CD4-positive, alpha-beta T cell treated with Interleukin-17A for 4 hours (primary cell): ENCODE data around the gene MBNL3.

Experiments
- DNase-seq: peaks from one replicate; pipeline ENCODE4 v3.0.0-alpha.2; 2020; ENCODE audit warnings: mixed read lengths

MBNL3 gene

DNA sequence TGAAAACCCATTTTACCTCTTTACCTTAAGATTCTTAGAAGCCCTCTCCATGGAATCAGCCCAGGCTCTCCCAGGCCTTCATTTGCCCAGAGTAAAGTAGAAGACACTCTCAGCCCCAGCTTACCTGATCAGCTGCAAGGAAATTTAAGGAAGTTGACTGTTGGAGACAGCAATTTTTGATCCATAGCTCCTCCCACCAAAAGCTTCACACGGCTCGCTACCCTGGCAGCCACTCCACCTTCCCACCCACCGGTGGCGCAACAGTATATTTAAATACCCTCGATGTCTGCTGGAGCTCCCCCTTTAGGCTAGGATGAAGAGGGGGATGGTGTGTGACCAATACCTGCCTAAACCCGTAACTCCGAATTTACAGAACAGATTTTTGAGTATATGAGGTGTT lies 75.4 kb downstream of the MBNL3 start:
- DNase-seq, result no peak

DNA sequence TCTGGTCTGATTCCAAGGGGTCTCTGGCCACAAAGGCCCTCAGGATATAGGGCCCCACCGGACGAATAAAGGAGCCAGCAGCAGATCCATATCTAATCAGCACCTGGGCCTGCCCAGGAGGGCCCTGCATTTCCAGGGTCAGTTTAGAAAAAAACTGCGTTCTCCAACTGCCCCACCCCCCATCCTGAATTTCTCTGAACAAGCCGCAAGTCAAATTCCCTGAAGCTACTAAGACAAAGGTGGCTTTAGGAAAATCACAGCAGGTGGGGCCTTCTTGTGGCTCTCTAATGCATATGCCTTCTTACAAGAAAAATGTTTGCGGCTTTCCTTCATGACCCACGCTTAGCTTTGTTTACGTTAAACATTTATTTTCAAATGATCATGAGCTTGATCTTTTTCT lies 76.6 kb downstream of the MBNL3 start:
- no peak for DNase-seq

DNA sequence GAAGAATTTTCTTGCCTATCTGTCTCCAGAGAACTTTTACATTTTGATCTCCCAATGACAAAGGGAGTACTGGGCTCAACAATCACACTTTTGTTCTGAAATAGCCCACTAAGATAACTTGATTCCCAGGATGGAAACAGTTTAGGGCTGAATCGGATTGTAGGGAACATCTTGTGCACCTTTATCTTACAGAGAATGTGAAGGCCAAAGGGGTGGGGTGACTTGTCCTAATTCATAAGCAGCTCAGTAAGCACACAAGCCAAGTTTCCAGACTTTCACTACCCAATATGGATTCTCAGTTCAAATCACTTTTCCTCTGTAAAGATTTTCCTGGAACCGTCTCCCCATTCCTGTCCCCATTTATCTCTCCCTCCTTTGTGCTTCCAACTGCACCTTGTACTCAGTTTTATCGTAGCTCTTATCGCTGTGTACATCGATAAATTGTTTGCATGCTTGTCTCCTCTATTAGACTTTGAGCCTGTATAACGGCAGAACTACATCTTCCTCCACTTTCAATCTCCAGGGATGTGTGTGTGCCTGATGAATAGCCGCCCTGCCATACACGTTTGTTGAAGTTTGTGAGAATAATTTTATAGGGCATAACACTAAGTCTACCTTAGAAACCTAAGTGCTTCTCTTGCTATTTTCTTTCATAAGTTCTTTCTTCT lies 77.4 kb downstream of the MBNL3 start:
- no peak for DNase-seq

- no peak for DNase-seq
Measured at GRCh38 chrX:132409780-132410556, 78.9 kb downstream of the MBNL3 start.

GRCh38 chrX:132407691-132408090 lies 81.1 kb downstream of the MBNL3 start:
- no peak for DNase-seq

GRCh38 chrX:132406106-132406505 lies 82.7 kb downstream of the MBNL3 start:
- DNase-seq, result no peak

DNA sequence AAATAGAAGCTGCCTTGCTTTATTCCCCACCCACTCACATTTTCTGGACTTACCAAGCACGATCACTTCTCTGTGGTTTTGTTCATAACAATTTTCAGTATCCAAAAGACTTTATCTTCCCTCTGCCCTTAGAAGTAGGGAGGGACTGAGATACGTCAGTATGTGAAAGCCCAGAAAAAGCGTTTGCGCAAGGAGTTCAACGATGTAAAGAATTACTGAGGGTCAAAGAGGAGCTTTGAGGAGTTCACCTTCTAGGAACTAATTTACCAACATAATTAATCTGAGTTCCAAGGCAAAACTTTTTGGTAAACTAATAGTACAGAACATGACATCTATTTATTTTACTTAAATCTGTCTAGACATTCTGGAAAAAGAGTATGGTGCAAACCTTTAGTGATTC lies 84.6 kb downstream of the MBNL3 start:
- no peak for DNase-seq

- DNase-seq, result no peak
Measured at GRCh38 chrX:132401935-132402334, 86.9 kb downstream of the MBNL3 start.

GRCh38 chrX:132400706-132401105 lies 88.1 kb downstream of the MBNL3 start:
- DNase-seq, result no peak

- no peak for DNase-seq
Measured at GRCh38 chrX:132395645-132396044, 93.2 kb downstream of the MBNL3 start.

DNA sequence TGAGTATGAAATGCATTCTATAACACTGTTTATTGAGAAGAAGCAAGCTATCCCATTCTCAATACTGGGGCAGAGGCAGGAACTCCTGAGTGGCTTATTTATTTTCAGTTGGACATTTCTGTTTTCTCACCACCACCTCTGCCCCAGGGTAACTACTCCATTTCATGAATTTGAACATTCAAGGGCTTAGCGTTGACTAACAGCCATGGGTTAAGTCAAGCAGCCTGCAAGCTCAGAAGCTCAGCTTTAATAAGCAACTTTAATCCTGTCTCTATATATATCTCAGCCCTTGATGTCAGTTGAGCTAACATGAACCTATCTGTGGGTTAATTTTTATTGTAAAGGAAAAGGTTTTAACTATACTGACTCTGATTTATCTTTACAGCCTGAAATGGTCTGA lies 93.8 kb downstream of the MBNL3 start:
- DNase-seq, result no peak

GRCh38 chrX:132394591-132394990 lies 94.2 kb downstream of the MBNL3 start:
- no peak for DNase-seq

DNA sequence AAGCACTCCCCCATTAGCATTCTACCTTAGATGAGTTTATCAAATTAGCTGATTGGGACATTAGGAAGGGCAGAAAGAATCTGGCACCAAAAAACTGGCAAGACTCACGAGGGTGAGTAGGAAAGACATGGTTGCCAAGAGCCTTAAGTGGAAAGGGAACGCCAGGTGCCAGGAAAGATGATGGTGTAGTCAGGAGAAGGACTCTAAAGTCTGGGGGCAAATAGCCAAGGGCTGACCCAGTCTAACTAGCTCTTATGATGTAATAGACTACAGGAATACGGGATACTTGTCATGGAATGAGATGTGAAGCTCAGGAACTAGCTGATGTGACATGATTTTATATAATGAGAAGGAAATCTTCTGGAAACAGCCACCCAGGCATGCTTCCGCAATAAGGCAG lies 94.8 kb downstream of the MBNL3 start:
- no peak for DNase-seq

- no peak for DNase-seq
Measured at GRCh38 chrX:132393485-132393884, 95.4 kb downstream of the MBNL3 start.

DNA sequence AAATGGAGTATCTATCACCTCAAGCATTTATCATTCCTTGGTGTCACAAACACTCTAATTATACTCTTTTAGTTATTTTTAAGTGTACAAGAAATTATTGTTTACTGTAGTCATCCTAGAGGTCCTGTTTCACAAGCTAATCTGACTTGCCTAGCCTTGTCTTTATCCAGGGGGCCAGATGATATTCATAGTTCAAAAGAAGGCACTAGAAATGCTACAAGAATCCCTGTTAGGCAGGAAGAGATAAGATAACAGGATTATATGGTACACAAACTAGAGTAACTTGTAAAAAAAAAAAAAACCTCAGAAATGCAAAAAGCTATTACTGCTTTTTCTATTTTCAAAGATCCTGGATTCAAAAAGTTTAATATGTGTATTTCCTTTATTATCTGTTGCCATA lies 95.8 kb downstream of the MBNL3 start:
- no peak for DNase-seq

- DNase-seq, result no peak
Measured at GRCh38 chrX:132390792-132391191, 98.0 kb downstream of the MBNL3 start.

GRCh38 chrX:132389480-132389879 lies 99.4 kb downstream of the MBNL3 start:
- no peak for DNase-seq

DNA sequence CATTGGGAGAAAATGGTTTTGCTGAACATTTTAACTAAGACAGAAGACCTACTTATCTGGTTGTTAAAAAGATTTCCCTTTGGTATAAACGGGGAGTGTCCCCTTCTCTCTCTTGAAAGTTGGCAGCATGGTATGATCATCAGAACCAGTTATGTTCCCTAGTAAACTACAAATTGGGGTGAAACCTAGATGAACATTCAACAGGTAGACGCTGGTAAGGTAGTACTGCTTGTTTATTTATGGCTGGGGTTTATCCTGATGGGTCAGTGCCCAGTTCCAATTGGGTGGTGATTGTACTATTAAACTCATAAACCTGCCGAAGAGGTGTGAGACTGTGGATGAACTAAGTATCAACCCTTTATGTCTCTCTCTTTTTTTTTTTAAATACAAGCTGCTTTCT lies 100.5 kb downstream of the MBNL3 start:
- DNase-seq, result no peak

DNA sequence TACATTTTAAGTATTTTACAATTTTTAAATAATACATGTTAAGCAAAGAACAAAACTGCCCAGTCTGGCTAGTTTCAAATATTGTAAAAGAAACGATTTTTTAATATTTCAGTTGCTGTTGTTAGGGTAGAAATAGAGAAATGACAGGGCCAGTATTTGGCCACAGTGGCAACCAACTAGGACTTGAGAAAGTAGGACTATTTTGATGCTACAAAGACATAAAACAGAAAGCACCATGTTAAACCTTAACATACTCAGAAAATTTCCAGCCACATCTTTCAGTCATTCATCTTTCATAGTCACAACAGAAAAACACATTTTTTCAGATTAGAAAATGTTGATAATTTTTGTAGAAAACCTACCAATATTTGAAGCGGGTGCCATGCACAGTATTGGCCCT lies 104.5 kb downstream of the MBNL3 start:
- DNase-seq, result no peak

DNA sequence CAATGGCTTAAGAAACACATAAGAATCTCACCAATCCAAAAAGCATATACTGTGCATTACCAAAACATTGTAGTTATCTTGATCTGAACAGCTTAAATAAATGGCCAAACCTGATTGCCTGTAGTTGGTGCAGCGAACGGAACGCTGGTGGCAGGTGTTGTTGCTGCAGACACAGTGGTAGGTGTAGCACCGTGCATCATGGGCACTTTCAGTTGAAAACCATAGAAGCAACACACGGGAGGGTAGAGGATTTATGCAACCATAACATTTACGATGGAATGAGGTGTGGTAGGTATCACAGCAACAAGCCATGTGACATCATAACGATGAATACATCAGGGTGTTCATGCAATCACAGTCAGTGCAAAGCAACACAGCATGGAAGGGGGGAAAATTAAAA lies 106.8 kb downstream of the MBNL3 start:
- DNase-seq, result no peak

DNA sequence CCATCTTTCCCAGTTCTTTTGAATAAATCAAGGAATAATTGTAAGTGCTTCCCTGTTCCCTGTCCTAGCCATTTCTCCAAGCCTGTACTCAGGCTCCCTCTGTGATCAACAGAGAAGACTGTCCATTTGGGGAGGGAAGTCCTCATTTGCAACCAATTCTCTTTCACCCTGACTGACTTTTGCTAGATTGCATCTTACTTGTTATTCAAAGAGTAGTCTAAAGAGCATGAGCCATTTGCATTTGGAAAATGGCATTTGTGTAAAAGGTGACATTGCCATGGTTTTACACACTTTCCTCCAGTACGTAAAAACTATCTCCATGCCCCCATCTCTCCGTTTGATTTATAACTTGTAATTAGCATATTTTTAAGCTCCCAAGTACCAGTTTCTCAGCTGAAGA lies 110.6 kb downstream of the MBNL3 start:
- no peak for DNase-seq

DNA sequence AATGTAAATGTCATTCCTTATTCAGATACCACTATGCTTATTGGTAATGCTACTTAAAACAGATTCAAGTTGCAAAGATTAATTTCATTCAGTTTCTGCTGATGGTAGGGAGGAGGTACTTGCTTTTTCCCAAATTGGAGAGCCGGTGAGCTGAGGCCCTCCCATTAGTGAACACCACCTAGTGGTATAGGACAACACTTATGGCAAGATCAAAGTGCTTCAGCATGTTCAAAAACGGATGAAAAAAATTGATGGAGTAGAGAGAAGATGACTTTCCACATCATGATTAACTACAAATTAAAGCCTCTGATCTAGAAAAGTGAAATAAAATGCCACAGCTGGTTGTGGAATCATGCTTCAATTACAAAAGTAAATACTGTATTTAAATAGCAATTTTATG lies 112.9 kb downstream of the MBNL3 start:
- DNase-seq, result no peak

DNA sequence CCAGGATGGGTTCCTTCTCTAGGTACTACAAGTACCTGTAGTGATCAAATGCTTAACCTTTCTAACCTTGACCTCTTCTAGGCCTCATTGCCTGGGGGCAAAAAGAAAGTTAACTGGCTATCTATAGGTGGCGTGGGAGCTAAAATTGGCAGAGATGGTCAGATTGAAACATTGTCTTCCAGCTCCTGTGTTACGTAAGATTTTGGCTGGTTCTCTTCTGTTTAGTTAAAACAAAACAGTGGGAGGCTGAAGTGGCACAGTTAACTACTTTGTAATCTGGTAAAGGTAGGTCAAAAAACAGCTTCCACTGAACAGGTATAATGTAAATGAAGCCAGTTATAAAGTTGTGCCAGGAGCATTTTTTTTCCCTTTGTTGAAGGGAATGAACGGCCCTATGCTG lies 115.2 kb downstream of the MBNL3 start:
- no peak for DNase-seq

- no peak for DNase-seq
Measured at GRCh38 chrX:132369617-132370326, 119.1 kb downstream of the MBNL3 start.
